Type B pancreatic cell (in vitro differentiated cells): ENCODE measurements around the gene PCDHGA9. TPM values are rescaled to one million over a fixed set of nuclear protein-coding genes. Genes with fewer than 3 reads are reported as not detected.
"Not testable (repeated sequence)": the region's sequence is repeated elsewhere in the genome, so short reads cannot be mapped to it uniquely, and the experiment has no call there.

Source experiments
- DNase-seq: peaks from one replicate; pipeline ENCODE4 v3.0.0; 2021; ENCODE audit warnings: mixed read lengths; ENCODE audit not compliant: unreplicated experiment; ENCODE audit errors: extremely low spot score
- H3K27ac Mint-ChIP-seq: 2 replicates; pipeline ENCODE4 v1.8.0; 2021; ENCODE audit warnings: mild to moderate bottlenecking, mixed read lengths
- H3K27me3 Mint-ChIP-seq: 2 replicates; pipeline ENCODE4 v1.8.0; 2021; ENCODE audit warnings: mixed read lengths
- H3K36me3 Mint-ChIP-seq: 2 replicates; pipeline ENCODE4 v1.8.0; 2021; ENCODE audit warnings: mixed read lengths
- H3K4me1 Mint-ChIP-seq: one replicate; pipeline ENCODE4 v1.8.0; 2021; ENCODE audit warnings: mixed read lengths; ENCODE audit not compliant: unreplicated experiment
- H3K4me3 Mint-ChIP-seq: 2 replicates; pipeline ENCODE4 v1.8.0; 2021; ENCODE audit warnings: mild to moderate bottlenecking, mixed read lengths
- H3K9me3 Mint-ChIP-seq: 2 replicates; pipeline ENCODE4 v1.8.0; 2021; ENCODE audit warnings: mixed read lengths
- total RNA-seq: library from RNA; stranded (reverse); gene quantifications from 2 replicates; pipeline ENCODE4 v1.2.1, GENCODE V29; 2021; ENCODE audit warnings: low replicate concordance
- TF ChIP-seq, protein P1 (sequence below): fragments of 200-600 bp; sonication (generic); conservative IDR thresholded peaks from 2 replicates; pipeline ENCODE4 v1.5.0; 2021; ENCODE audit warnings: antibody characterized with exemption, mild to moderate bottlenecking

PCDHGA9 gene
- total RNA-seq, 1 donor from 2014 or later = 0.97 TPM

DNA sequence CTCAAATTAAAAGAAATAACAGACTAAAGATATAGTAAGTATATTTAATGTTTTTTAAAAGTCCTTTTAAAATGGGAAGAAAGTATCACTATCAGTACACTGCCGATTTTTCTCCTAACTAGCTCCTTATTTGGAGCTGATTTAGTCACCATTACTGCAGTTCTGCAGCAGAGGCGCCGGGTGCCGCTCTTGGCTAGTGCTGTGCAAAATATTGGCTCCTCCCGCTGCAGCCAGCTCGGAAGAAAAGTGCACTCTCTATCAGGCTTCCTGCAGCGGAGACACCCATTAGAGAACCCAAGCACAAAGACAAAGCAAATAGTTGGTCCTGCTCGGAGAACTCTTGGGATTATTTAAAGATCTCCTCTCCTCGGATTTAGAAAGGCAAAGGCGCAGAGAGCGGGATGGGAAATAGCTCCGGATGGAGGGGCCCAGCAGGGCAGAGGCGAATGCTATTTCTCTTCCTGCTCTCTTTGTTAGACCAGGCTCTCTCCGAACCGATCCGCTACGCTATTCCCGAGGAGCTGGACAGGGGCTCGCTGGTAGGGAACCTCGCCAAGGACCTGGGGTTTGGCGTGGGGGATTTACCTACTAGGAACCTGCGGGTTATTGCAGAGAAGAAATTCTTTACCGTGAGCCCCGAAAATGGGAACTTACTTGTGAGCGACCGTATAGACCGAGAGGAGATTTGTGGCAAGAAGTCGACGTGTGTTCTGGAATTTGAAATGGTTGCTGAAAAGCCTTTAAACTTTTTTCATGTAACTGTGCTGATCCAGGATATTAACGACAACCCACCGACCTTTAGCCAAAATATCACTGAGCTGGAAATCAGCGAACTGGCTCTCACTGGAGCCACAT is 32.4 kb upstream of the PCDHGA9 start, which contains the start of gene PCDHGB3:
PCDHGB3 (plus strand) TSS at position 249 of the 855 bp plus-strand sequence; CDS start at position 402, 153 bp downstream.
- peaks cover 4% of the 10 kb centered on the region for H3K9me3 Mint-ChIP-seq
- H3K36me3 Mint-ChIP-seq = peaks cover 3% of the 10 kb centered on the region
- H3K27ac Mint-ChIP-seq = no peak within 1 kb of the TSS
- DNase-seq = no peak
- H3K27me3 Mint-ChIP-seq = no peaks in the 10 kb centered on the region
- H3K4me1 Mint-ChIP-seq = no peaks in the 10 kb centered on the region
- TF ChIP-seq, protein P1, sequence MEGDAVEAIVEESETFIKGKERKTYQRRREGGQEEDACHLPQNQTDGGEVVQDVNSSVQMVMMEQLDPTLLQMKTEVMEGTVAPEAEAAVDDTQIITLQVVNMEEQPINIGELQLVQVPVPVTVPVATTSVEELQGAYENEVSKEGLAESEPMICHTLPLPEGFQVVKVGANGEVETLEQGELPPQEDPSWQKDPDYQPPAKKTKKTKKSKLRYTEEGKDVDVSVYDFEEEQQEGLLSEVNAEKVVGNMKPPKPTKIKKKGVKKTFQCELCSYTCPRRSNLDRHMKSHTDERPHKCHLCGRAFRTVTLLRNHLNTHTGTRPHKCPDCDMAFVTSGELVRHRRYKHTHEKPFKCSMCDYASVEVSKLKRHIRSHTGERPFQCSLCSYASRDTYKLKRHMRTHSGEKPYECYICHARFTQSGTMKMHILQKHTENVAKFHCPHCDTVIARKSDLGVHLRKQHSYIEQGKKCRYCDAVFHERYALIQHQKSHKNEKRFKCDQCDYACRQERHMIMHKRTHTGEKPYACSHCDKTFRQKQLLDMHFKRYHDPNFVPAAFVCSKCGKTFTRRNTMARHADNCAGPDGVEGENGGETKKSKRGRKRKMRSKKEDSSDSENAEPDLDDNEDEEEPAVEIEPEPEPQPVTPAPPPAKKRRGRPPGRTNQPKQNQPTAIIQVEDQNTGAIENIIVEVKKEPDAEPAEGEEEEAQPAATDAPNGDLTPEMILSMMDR = no peak
- no peak within 1 kb of the TSS for H3K4me3 Mint-ChIP-seq

DNA sequence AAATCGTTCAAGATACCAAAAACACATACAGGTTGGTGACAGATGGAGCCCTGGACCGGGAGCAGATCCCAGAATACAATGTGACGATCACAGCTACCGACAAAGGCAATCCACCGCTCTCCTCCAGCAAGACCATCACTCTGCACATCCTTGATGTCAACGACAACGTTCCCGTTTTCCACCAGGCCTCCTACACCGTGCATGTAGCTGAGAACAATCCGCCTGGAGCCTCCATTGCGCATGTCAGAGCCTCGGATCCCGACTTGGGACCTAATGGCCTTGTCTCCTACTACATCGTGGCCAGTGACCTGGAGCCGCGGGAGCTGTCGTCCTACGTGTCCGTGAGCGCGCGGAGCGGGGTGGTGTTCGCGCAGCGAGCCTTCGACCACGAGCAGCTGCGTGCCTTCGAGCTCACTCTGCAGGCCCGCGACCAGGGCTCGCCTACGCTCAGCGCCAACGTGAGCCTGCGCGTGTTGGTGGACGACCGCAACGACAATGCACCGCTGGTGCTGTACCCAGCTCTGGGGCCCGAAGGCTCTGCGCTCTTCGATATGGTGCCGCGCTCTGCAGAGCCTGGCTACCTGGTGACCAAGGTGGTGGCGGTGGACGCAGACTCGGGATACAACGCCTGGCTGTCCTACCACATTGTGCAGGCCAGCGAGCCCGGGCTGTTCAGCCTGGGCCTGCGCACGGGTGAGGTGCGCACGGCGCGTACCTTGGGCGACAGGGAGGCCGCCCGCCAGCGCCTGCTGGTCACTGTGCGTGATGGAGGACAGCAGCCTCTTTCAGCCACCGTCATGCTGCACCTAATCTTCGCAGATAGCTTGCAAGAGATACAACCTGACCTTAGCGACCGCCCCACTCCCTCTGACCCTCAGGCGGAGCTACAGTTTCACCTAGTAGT is 30.8 kb upstream of the PCDHGA9 start:
- DNase-seq = no peak
- Mint-ChIP-seq H3K27me3 (no peaks in the 10 kb centered on the region), H3K27ac (no peak overlapping the region), H3K4me1 (no peaks in the 10 kb centered on the region), H3K36me3 (peaks cover 3% of the 10 kb centered on the region), H3K9me3 (peaks cover 4% of the 10 kb centered on the region), H3K4me3 (no peak overlapping the region)
- TF ChIP-seq, protein P1 = no peak

DNA sequence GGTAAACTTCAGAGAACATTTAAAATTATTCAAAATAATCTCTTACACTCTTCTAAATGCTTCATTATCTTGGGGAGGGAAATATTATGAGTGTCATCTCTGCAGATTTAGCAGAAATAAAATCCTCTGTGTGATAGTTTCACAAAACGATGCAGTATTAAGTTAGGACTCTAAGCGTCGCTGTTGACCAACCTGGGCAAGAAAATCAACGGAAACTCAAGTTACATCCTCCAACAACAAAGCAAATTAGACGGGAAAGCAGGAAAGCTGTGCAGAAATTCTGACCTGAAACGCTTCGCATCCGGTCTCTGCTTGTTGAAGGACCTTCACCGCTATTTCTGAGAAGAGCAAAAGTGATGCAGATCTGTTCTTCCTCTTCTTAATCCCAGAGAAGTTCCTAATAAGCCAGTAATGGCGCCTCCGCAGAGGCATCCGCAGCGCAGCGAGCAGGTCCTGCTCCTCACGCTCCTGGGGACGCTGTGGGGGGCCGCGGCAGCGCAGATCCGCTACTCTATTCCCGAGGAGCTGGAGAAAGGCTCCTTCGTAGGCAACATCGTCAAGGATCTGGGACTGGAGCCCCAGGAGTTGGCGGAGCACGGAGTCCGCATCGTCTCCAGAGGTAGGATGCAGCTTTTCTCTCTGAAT is 28.8 kb upstream of the PCDHGA9 start, which contains the start of gene PCDHGA6:
PCDHGA6 (plus strand) TSS at position 219 of the 645 bp plus-strand sequence; CDS start at position 412, 193 bp downstream.
- no peaks in the 10 kb centered on the region for H3K27me3 Mint-ChIP-seq
- no peaks in the 10 kb centered on the region for H3K4me1 Mint-ChIP-seq
- DNase-seq = no peak
- H3K4me3 Mint-ChIP-seq = no peak within 1 kb of the TSS
- TF ChIP-seq, protein P1 = no peak
- peaks cover 4% of the 10 kb centered on the region for H3K9me3 Mint-ChIP-seq
- H3K27ac Mint-ChIP-seq = no peak within 1 kb of the TSS
- H3K36me3 Mint-ChIP-seq = peaks cover 3% of the 10 kb centered on the region

DNA sequence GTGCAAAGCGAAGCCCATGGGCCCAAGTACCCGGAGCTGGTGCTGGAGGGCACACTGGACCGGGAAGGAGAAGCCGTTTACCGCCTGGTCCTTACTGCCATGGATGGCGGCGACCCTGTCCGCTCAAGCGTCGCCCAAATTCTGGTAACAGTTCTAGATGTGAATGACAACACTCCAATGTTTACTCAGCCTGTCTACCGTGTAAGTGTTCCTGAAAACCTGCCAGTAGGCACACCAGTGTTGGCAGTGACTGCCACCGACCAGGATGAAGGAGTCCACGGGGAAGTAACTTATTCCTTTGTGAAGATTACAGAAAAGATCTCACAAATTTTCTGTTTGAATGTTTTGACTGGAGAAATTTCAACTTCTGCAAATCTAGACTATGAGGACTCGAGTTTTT is 28.0 kb upstream of the PCDHGA9 start:
- Mint-ChIP-seq H3K9me3 (peaks cover 4% of the 10 kb centered on the region), H3K36me3 (peaks cover 3% of the 10 kb centered on the region), H3K27ac (no peak overlapping the region), H3K4me3 (no peak overlapping the region), H3K4me1 (no peaks in the 10 kb centered on the region), H3K27me3 (no peaks in the 10 kb centered on the region)
- TF ChIP-seq, protein P1 = no peak
- no peak for DNase-seq

DNA sequence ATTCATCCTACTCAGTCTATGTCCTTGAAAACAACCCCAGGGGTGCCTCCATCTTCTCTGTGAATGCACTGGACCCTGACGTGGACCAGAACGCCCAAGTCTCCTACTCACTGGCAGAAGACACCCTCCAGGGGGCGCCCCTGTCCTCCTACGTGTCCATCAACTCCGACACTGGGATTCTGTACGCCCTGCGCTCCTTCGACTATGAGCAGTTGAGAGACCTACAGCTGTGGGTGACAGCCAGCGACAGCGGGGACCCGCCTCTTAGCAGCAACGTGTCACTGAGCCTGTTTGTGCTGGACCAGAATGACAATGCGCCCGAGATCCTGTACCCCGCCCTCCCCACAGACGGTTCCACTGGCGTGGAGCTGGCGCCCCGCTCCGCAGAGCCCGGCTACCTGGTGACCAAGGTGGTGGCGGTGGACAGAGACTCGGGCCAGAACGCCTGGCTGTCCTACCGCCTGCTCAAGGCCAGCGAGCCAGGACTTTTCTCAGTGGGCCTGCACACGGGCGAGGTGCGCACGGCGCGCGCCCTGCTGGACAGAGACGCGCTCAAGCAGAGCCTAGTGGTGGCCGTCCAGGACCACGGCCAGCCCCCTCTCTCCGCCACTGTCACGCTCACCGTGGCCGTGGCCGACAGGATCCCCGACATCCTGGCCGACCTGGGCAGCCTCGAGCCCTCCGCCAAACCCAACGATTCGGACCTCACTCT is 27.0 kb upstream of the PCDHGA9 start:
- H3K36me3 Mint-ChIP-seq, H3K9me3 Mint-ChIP-seq, H3K27me3 Mint-ChIP-seq, H3K27ac Mint-ChIP-seq, DNase-seq, H3K4me1 Mint-ChIP-seq, H3K4me3 Mint-ChIP-seq: not testable (repeated sequence)
